ENCODE data around the gene ZMYND11. TPM values are rescaled to one million over a fixed set of nuclear protein-coding genes. Genes with fewer than 3 reads are reported as not detected.

ZMYND11 gene
- total RNA-seq, 4 donors from 2014 or later = 127 to 179 (median 154) TPM

GRCh38 chr10:200405-200804, 65.2 kb downstream of the ZMYND11 start:
- intact Hi-C loops (cut with DNase I) = no loop called here
- Histone ChIP-seq H3K27ac (no peak overlapping the region), H3K9me3 (no peaks in the 10 kb centered on the region), H3K4me1 (peaks cover 4 to 13% of the 10 kb centered on the region in 2 donors), H3K27me3 (no peaks in the 10 kb centered on the region), H3K4me3 (replicated peaks in 1 of 3) (no peak overlapping the region), H3K36me3 (no peaks in the 10 kb centered on the region)
- WGBS, 2 donors = 96 to 97% methylated on average over 1 of the region's 1 CpG
- TF ChIP-seq CTCF (IDR thresholded peaks at IDR 0.05) (no peak), POLR2A (IDR thresholded peaks at IDR 0.05) (no peak)
- no peak for DNase-seq

GRCh38 chr10:201328-201771, 66.1 kb downstream of the ZMYND11 start:
- H3K36me3 ChIP-seq = no peaks in the 10 kb centered on the region
- 32 to 36% methylated on average over 6 of the region's 6 CpGs for WGBS, 2 donors
- no peak overlapping the region for H3K4me3 ChIP-seq (replicated peaks in 1 of 3)
- peak; percentile 65 to 67 for DNase-seq
- H3K9me3 ChIP-seq = no peaks in the 10 kb centered on the region
- TF ChIP-seq CTCF (IDR thresholded peaks at IDR 0.05) (peak in 4 of 6 experiments; percentile 6 to 31 (median 22)), POLR2A (IDR thresholded peaks at IDR 0.05) (no peak)
- H3K27me3 ChIP-seq = no peaks in the 10 kb centered on the region
- intact Hi-C loops (cut with DNase I) = no loop called here
- peaks cover 4 to 13% of the 10 kb centered on the region in 2 donors for H3K4me1 ChIP-seq
- peak overlapping the region; percentile 25 to 57 (median 55) for H3K27ac ChIP-seq

- H3K9me3 ChIP-seq = no peaks in the 10 kb centered on the region
- no peak for TF ChIP-seq POLR2A (IDR thresholded peaks at IDR 0.05)
- no peak for TF ChIP-seq CTCF (IDR thresholded peaks at IDR 0.05)
- WGBS, 2 donors = 95 to 96% methylated on average over 4 of the region's 4 CpGs
- H3K27me3 ChIP-seq = no peaks in the 10 kb centered on the region
- H3K27ac ChIP-seq = no peak overlapping the region
- H3K4me1 ChIP-seq = no peaks in the 10 kb centered on the region
- peaks cover 4 to 8% of the 10 kb centered on the region in 2 donors for H3K36me3 ChIP-seq
- DNase-seq = no peak
- intact Hi-C loops (cut with DNase I) = no loop called here
- H3K4me3 ChIP-seq (replicated peaks in 1 of 3) = no peak overlapping the region
These were observed 73.4 kb downstream of the ZMYND11 start for GRCh38 chr10:208616-209015.

GRCh38 chr10:209357-209756, 74.1 kb downstream of the ZMYND11 start:
- Histone ChIP-seq H3K27me3 (no peaks in the 10 kb centered on the region), H3K9me3 (no peaks in the 10 kb centered on the region), H3K36me3 (peaks cover 4 to 8% of the 10 kb centered on the region in 2 donors), H3K4me3 (replicated peaks in 1 of 3) (no peak overlapping the region), H3K27ac (no peak overlapping the region), H3K4me1 (no peaks in the 10 kb centered on the region)
- WGBS, 2 donors = 93 to 97% methylated on average over 6 of the region's 6 CpGs
- TF ChIP-seq POLR2A (IDR thresholded peaks at IDR 0.05) = no peak
- TF ChIP-seq CTCF (IDR thresholded peaks at IDR 0.05) = peak in 2 of 6 experiments; percentile 18 to 24
- no peak for DNase-seq
- intact Hi-C loops (cut with DNase I) = no loop called here

- H3K36me3 ChIP-seq = peaks cover 4 to 8% of the 10 kb centered on the region in 2 donors
- no peak for DNase-seq
- no peak overlapping the region for H3K4me3 ChIP-seq (replicated peaks in 1 of 3)
- no peaks in the 10 kb centered on the region for H3K4me1 ChIP-seq
- TF ChIP-seq POLR2A (IDR thresholded peaks at IDR 0.05) (no peak), CTCF (IDR thresholded peaks at IDR 0.05) (no peak)
- no peaks in the 10 kb centered on the region for H3K27me3 ChIP-seq
- no peaks in the 10 kb centered on the region for H3K9me3 ChIP-seq
- intact Hi-C loops (cut with DNase I) = no loop called here
- WGBS, 2 donors = 94 to 95% methylated on average over 5 of the region's 5 CpGs
- H3K27ac ChIP-seq = no peak overlapping the region
These were observed 75.0 kb downstream of the ZMYND11 start for GRCh38 chr10:210297-210696.
